Measurements from ENCODE around the gene KASH5.

The KASH5 gene, protein sequence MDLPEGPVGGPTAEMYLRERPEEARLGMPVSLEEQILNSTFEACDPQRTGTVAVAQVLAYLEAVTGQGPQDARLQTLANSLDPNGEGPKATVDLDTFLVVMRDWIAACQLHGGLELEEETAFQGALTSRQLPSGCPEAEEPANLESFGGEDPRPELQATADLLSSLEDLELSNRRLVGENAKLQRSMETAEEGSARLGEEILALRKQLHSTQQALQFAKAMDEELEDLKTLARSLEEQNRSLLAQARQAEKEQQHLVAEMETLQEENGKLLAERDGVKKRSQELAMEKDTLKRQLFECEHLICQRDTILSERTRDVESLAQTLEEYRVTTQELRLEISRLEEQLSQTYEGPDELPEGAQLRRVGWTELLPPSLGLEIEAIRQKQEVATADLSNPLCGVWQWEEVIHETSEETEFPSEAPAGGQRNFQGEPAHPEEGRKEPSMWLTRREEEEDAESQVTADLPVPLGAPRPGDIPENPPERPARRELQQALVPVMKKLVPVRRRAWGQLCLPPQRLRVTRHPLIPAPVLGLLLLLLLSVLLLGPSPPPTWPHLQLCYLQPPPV

DNA sequence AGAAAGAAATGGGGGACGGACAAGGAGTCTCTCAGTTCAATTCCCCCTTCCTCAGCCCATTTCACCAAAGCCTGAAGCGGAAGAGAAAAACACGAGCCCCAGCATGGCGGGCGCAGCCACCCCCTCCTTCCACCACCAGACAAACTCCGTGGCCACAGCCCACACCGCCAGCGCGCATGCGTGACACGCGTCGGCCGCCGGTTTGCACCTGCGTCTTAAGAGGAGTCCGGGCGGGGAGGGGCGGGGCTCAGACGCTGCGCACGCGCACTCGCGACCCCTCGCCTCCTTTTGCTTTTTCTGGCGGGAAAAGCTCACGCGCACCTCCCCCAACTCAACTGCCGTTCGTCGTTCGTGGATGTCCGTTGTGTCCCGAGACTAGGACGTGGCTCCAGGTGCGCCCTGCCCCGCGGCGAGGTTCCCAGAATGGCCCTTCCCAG is at the start of gene KASH5:
TSS of gene KASH5 (plus strand) at position 314 of the 437 bp plus-strand sequence. CDS start 2,635 bp downstream, outside the sequence.
- peak; percentile 33 to 83 (median 74) for DNase-seq

DNA sequence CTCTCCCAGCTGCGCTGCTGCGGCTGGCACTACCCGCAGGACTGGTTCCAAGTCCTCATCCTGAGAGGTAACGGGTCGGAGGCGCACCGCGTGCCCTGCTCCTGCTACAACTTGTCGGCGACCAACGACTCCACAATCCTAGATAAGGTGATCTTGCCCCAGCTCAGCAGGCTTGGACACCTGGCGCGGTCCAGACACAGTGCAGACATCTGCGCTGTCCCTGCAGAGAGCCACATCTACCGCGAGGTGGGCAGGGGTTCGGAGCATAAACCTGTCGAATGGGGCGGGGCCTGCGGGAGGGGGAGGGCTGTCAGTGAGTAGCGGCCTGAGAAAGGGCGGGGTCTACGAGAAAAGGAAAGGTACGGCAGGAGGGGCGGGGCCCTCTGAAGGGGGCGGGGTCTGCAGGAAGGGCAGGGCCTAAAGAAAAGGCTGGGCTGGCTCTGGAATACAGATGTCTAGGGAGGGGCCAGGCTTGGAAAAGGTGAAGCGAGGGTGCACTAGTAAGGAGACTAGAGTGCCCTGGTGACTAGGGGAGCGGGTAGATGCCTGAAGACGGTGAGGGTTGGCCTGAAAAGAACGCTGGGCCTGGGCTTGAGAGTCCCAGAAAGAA is 49.3 kb upstream of the KASH5 start:
- DNase-seq: no peak

DNA sequence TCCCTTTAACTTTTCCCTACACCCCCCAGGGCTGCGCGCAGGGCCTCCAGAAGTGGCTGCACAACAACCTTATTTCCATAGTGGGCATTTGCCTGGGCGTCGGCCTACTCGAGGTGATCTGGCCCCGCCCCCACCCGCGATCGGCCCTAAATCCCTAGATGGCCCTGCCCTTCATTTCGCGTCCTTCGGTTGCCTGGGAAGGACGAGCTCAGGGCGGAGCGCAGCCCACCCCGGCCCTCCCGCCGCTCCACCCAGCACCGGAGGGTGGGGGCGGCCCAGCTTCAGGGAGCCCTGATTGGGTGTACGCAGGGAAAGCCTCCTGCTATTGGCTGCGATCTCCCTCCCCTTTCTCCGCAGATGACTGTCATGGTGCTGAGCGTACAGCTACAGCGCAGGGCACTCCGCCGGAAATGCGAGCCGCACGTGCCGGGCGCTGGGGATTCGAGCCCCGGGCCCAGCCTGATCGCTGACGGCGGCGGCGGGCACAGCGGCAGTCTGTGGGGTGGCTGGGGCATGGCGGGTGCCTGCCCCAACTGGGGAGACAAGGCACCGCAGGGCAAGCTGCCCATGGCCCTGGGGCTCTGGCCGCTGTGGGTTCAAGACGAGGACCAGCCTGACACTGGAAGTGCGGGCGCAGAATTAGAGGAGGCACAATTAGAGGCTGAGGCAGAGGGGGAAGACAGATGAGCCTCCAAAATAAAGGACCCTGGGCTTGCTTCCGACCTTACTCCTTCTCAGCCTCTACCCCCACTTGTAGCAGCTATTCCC is 48.6 kb upstream of the KASH5 start:
- no peak for DNase-seq

DNA sequence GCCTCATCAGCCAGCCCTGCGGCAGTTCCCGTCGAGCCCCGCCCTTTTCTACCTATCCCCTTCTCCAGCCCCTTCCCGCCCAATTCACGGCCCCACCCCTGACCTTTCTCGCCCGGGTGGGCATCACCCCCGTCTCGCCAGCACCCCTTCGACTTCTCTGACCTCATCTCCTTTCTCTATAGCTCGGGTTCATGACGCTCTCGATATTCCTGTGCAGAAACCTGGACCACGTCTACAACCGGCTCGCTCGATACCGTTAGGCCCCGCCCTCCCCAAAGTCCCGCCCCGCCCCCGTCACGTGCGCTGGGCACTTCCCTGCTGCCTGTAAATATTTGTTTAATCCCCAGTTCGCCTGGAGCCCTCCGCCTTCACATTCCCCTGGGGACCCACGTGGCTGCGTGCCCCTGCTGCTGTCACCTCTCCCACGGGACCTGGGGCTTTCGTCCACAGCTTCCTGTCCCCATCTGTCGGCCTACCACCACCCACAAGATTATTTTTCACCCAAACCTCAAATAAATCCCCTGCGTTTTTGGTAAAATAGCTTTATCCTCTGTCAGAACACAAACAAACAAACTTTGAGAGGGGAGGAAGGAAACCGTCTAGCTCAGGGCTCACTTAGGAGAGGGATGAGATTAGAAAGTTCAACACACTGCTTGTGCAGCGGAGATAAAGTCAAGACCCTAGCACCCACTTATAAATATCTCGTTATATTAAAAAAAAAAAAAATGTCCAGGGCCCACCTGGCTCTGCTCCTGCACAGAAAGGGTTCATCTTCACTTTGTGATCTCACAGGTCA is 47.8 kb upstream of the KASH5 start:
- no peak for DNase-seq

DNA sequence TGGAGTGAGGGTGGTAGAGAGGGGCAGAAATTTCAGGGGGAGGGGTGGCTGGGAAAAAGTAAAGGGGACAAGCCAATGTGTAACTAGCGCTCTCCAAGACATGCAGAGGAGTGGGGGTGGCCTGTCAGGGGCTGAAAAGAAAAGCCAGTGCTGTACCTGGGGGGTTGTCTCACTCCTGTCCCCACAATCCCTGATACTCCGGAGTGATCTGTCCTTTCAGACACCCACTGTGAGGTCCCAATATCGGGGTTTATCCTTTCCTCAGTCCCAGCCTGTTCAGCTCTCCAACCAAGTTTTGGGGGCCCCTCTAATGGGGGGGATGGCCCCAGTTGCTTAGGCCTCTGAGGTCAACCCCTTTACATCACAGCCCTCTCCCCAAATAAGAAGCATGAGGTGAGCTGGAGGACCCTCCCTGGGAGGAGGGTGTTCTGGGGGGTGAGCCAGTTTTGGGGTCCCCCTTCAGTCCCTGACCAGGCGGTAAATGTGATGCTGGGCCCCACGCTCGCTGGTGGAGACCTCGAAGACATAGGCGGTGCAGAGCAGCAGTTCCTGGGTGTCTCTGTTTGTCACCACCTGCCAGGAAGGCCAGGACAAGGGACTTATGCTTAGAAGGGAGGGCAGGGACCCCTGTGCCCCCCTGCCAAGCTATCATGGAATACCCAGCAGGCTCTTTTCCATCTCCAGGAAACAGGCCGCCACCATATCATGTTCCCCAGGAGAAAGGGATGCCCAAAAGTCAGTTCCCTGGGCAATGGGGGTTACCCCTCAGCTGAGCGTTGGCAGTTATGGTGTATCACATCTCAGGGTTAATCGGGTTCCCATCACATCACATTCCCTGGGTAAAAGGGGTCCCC is 47.0 kb upstream of the KASH5 start:
- DNase-seq: no peak

DNA sequence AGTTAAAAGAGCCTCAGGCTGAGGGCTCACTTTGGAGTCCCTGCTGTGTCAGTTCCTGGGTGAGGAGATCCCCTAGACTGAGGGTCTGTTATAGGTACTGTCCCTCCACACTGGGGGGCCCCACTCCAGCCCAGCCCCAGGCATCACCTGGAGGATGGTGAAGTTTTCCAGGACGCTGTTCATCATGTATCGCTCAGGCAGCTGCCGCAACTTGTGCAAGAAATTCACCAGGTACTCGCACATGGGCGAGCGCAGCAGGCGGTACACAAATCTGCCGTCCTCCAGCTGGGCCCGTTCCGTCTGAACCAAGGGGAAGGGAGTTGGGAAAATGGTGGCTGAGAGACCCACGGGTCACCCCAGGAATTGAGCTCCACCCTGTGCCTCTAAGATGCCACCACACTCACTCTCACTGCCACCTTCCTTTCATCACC is 45.7 kb upstream of the KASH5 start:
- DNase-seq: no peak

DNA sequence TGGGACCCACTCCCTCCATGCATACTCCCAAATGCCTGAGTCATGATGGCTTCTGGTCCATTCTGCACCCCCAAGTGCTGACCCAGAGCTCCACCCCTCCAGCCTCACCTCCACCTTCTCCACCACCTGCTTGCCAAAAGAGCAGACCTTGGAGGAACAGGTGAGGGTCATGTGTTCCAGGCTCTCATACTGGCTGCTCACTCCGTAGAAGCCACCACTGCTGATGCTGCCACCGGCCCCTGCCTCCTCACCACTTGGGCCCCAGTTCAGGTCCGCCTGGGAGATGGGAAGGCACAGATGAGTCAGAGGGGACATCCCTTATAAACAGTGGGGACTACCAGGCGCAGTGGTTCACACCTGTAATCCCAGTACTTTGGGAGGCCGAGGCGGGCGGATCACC is 44.9 kb upstream of the KASH5 start:
- no peak for DNase-seq

DNA sequence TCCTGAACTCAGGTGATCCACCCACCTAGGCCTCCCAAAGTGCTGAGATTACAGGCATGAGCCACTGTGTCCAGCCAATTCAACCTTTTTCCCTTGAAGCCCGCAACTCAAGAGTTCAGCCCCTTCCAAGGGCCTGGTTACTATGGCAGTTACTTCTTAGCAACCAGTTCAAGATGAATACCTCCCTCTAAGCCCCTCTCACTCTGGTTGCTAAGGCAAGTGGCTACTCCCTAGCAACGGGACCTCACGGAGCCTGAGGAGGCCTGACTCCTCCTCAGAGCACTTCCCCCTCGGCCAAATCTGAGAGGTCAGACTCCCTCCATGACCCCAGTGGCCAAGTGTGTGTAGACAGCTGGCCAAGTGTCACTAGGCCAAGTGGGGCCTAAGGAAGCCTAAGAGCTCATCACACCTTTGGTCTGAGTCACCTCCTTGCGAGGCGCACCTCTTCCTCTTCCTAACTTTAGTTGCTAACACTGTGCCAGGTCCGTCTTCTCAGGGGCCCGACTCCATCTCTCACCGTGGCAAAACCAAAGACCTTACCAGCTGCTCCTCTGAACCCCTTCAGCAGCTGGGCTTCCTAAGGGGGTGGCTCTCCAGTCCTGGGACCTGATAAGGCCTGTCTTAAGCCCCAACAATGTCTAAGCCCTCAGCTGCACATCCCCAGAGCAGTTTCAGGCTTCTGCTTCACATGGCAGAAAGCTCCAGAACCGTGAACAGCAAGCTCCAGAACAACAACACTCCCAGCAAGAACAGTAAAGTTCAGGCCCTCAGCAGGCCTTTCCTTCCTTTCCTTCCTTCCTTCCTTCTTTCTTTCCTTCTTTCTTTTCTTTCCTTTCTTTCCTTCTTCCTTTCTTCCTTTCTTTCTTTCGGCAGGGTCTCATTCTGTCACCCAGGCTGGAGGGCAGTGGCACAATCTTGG is 43.3 kb upstream of the KASH5 start:
- no peak for DNase-seq

DNA sequence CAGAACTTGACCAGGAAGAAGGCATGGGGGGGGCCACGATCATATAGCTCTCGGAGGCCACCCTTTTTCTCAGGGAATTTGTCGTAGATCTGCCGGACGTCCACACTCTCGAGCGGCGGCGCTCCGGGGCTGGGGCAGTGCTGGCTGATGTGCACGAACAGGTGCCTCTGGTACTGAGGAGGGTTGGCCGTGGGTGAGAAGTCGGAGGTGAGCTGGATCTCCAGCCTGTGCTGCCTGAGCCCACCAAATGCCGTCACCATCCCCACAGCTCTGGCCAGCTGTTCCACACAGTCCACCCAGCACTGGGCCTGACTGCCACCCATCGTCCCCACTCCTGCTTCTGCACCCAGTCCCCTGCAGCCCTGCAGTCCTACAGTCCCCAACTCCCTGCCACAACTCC is 40.9 kb upstream of the KASH5 start:
- DNase-seq: no peak

DNA sequence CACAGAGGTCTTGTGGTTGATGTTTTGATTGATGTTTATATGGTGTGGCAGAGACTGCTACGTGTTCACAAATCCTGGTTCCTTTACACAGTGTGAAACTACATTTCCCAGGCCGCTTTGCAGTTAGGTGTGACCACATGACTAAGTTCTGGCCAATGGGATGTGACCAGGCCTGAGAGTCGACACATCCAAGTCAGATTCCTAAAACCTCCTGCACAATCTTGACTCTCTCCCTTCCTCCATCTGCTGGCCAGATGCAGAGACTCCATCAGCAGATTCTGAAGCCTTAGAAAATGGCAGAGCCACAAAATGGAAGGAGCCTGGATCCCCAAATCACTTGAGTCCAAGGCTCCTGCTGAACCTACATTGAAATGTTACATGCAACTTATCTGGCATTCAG is 40.2 kb upstream of the KASH5 start:
- DNase-seq: no peak

DNA sequence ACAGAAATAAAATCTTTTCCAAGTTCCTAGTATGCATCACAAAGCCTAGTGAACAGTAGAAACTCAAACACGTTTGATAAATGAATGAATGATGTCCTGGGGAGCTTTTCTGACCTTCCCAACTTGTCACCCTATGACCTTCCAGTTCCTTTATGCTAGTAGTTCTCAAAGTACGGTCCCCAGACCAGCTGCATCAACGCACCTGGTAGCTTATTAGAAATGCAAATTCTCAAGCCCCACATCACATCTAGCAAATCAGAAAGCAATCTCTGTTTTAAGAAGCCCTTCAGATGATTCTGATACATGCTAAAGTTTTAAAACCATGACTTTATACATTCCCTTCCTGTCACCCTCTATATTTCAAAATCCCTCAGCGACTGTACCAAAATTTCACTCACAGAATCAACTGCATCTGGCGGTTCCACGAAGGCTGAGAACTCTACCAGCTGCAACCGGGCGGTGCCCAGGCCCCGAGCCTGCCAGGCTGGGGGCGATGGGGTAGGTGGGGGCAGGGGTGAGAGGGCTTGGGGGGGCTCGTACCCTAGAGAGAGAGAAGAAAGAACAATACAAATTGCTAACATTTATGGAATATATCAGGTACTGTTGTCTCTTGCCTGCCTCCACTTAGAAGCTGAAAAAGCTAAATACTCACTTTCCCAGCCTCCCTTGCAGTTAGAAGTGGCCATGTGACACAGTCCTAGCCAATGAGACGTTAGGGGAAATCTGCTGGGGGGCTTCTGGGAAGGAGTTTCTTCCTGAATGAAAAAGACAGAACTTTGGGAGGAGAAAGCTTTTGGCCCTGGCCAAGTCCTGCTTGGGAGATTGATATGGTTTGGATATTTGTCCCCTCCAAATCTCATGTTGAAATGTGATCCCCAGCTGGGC is 39.5 kb upstream of the KASH5 start:
- DNase-seq: no peak

DNA sequence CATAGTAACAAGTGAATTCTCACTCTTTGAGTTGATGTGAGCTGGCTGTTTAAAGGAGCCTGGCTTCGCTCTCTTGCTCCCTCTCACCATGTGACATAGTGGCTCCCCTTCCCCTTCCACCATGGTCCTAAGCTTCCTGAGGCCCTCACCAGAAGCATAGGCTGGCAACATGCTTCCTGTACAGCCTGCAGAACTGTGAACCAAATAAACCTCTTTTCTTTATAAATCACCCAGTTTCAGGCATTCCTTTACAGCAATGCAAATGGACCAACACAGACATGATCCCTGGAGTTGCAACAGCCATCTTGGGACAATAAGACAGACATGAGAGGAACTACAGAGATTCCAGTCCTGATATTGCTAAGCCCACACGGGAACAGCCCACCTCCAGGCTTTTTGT is 38.5 kb upstream of the KASH5 start:
- DNase-seq: no peak

DNA sequence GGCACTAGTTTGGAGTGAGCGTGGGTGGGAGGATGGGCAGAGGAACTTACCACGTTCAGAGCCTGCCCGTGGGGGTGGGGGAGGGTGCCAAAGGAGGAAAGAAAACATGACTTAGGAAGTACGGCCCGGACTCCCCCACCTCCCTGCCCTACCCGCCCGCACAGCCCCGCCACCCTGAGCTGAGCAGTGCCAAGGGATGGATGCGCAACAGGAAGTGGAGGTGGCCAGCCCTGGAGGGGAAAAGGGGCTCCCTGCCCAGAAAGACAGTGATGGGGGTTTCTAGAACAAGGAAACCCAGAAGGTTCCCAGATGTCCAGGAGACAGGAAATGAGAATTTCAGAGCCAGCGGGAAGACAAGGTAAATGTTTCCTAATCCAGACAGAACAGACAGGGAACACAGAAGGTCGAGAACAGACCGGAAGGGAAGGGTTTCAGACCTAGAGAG is 32.1 kb upstream of the KASH5 start:
- no peak for DNase-seq

DNA sequence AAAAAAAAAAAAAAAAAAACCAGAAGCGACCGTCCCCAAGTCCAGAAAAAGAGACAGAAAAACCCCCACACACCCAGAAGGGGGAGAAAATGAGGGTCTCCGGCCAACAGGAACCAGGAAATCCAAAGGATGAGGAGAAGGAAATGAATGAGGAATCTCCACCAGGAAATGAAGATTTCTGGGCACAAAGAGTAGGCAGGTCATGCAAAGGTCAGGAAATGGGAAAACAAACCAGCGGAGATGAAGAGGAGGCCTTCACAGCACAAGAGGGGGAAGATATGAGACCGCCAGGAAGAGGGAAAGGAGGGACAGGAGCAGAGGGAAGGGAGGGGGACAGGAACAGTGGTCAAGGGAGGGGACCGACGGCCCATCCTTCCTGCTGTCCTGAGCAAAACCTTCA is 31.7 kb upstream of the KASH5 start:
- no peak for DNase-seq

DNA sequence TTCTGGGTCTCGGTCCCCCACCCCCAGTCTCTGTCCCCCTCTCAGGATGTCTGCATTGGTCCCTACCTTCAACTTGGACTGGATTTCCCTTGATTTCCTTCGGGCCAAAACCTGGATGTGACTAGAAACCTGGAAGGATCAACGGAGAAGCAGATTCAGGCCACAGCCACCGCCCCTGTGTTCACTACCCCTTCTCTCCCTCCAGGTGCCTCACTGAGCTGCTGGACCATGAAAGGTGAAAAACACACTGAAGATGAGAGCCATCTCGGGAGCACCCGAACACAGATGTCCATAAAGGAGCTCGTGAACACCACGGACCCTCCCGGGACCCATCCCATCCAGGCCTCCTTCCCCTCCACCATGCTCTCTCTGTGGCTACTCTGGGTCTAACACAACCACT is 30.9 kb upstream of the KASH5 start:
- DNase-seq: no peak

DNA sequence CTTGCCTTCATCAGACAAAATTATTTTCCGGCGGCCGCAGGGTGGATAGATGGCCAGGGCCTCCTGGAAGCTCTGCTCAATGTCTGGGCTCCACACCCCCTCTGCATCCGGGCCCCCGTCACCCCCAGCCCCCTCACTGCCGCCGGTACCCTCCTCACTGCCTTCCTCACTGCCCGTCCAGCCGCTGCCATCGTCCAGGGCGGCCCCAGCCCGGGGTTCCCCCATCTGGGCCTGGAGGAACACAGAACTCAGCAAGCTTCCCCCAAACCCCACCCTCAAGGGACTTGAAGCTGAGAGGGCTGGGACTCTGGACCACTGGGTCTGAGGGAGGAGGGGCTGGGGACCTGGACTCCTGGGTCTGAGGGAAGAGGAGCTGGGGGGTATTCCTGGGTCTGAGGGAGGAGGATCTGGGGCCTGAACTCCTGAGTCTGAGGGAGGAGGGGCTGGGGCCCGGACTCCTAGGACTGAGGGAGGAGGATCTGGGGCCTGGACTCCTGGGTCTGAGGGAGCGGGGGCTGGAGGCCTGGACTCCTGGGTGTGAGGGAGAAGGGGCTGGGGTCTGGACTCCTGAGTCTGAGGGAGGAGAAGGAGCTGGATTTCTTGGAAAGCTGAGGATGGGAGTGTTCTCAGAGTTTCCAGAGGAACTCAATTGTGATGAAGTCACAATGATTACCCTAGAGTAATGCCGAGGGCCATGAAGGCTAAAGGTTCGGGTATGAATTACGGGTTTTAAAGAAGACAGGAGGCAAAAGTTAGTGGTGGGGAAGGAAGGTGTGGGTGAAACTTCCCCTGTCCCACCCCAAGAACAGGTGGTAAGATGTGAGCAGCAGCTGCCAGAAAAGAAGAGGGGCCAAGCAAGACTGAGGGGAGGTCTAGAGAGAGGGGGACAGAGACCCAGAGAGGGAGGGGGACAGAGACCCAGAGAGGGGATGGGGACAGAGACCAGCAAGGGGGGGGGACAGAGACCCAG is 27.9 kb upstream of the KASH5 start:
- no peak for DNase-seq

DNA sequence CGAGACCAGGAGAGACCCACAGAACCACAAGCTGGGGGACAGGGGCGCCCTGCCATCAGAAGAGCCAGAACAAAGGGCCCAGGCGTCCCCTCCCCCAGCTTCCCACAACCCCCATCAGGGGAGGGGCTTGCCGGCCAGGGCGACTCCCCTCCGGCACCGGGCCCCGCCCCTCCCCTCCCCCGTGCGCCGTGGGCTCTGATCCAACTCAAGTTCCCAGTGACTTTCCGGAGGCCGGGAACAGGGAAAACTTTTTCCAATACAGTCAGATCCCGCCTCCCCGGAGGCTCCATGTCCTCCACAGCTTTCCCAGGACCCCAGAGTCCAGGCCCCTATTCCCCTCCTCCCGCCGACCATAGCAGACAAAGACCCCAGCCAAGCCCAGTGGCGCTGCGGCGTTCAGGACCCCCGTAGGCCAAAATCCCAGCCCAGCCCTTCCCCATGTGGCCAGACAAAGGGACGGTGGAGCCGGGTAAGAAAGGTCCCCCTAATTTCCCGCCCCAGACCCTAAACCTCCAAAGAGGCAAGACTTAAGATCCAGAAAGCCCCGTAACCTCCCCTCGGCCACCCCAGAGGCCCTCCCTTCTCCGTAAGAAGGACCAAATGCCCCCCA is 26.5 kb upstream of the KASH5 start:
- DNase-seq: no peak
